HG03095 (cell line): ENCODE results near the gene ICAM4.
A peak's percentile ranks its signal among the peaks of the same experiment; 100 is the strongest.

ENCODE experiments used
- ATAC-seq: cut with Tn5 transposase; IDR thresholded peaks from one replicate; pipeline ENCODE4 v1.9.1; 2021; ENCODE audit warnings: moderate library complexity; ENCODE audit not compliant: unreplicated experiment

Gene ICAM4

DNA sequence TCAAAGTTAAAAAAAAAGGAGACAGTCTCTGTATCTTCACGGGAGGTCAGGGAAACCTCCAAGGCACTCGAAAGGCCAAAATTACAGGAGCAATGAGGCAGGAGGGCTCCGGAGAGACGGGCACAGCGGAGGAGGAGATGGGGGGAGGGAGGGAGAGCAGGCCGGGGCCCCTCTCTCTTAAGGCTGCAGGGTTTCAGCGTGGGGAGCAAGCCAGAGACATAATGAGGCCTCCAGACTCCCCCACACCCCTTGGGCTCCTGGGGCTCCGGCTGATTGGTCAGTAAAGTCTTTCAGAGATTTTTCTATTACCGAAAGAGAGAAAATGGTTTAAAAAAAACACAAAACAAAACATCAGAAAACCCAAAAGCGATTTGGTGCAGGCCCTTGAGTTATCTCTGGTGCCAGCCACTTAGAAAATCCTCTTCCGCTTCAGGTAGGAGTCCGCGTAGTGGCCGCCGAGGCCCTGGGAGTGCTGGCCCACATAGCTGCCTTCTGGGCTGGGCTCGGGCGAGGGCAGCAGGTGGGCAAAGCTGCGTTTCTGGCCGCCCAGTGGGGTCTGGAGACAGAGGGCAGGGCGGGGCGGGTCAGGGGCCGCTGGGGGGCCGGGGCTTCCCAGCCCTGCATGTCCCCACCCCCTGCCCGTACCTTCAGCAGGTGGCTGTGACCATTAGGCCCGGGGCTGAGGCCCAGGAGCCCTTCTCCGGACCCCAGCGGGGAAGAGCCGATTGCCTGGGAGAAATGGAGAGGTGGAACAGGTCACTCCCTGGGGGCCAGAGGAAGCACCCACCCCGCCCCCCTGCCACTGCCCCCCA lies 30.5 kb downstream of the ICAM4 start:
- ATAC-seq, result no peak

DNA sequence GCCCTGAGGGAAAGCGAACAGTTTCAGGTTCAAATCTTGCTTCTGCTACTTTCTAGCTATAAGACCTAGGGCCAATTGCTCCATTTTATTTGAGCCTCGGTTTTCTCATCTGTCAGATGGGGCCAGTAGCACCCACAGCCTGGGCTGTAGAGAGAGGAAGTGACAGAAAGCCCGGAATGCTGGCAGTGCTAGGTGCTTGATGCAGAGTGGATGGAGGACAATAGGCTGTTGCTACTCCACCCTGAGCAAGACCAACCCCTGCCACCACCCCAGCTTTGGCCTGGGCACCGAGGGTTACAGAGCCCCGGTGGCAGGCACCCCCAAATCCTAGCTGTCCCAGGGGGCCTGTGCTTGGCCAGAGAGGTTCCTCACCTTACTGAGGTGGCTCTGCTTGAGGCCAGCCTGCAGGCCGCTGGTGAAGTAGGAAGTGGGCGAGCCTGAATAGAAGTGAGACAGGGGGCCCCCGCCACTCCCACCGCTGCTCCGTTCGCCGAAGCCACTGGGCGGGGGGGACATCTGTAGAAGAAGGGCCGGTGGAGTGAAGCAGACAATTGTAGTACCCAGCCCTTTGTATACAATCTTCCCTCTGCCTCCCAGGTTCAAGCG lies 31.2 kb downstream of the ICAM4 start:
- no peak for ATAC-seq

DNA sequence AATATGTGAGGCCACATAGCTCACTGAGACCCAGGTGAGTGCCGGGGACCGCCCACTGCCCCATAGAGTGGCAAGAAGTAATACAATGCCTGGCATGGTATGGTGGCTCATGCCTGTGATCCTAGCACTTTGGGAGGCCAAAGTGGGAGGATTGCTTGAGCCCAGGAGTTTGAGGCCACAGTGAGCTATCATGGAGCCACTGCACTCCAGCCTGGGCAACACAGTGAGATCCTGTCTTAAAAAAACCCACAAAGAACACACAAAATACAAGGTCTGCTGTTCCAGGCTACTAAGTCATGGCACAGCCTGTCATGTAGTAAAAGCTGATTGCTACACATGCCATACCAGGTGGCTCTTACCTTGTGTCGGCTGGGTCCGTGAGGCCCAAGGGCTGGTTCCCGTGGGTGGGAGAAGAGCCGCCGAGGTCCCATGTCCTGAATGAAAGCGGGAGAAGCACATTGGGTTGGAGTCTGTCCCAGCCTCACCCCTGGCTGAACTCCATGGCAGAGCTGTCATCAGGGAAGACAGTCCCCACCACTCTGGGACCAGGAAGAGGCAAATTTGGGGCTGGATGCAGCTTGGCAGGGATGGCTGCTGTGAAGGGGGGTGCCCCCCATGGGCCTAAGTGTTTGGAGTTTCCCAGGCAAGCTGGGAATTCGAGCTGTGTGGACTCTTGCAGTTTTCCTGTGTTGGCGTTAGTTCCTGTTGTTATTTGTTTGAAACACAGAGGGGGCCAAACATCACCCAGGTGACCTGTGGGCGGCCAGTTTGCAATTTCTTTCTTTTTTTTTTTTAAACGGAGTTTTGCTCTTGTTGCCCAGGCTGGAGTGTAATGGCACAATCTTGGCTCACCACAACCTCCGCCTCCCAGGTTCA lies 32.3 kb downstream of the ICAM4 start:
- ATAC-seq, result no peak

DNA sequence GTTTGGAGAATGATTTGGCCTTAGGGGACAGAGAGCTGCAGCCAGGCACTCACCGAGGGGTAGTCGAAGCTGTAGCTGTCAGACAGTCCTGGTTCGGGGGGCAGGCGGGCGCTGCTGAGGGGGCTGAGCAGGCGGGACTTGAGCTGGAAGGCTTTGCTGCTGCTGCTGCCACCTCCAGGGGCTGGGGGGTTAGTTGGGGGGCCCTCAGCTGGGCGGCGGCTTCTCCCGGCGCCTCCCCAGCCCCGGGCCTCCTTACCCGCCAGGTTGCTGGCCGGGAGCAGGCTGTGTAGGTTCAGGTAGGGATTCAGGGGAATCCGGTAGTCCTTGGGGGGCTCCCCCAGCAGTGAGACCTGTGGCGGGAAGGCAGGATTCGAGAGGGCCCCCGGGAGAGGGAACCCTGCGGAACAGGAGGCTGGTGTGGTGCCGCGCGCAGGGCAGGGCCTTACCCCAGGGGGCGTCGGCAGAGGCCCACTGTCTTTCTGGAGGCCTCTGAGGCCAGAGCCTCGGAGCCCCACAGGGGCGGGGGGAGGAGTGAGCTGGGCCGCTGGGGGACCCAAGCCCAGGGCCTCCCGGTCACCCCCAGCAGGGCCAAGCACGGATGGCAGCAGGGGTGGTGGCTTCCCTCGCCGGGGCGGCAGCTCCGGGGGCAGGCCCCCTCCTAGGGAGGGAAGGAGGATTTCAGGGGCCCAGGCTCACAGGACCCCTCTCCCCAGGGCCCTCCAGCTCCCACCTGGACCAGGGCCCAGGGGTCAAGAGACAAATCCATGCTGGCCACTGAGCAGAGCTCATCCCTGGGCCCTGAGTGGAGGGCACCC lies 34.1 kb downstream of the ICAM4 start:
- ATAC-seq, result no peak

DNA sequence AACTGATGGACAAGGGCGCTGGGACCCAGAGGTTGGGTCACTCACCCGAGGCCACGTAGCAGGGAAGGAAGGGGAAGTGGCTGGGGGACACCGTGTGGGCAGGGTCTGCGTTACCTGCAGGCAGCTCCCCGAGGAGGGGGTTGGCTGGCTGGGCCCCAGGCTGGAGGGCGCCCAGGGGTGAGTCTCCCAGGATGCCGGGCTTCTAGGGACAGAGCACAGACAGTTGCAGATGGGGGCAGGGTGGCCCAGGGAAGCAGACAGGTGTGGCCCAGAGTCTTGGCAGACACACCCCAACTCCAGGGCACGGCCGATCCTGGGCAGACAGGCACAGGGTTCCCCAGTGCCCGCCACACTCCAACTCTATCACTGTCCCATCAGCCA lies 34.7 kb downstream of the ICAM4 start:
- ATAC-seq, result no peak

DNA sequence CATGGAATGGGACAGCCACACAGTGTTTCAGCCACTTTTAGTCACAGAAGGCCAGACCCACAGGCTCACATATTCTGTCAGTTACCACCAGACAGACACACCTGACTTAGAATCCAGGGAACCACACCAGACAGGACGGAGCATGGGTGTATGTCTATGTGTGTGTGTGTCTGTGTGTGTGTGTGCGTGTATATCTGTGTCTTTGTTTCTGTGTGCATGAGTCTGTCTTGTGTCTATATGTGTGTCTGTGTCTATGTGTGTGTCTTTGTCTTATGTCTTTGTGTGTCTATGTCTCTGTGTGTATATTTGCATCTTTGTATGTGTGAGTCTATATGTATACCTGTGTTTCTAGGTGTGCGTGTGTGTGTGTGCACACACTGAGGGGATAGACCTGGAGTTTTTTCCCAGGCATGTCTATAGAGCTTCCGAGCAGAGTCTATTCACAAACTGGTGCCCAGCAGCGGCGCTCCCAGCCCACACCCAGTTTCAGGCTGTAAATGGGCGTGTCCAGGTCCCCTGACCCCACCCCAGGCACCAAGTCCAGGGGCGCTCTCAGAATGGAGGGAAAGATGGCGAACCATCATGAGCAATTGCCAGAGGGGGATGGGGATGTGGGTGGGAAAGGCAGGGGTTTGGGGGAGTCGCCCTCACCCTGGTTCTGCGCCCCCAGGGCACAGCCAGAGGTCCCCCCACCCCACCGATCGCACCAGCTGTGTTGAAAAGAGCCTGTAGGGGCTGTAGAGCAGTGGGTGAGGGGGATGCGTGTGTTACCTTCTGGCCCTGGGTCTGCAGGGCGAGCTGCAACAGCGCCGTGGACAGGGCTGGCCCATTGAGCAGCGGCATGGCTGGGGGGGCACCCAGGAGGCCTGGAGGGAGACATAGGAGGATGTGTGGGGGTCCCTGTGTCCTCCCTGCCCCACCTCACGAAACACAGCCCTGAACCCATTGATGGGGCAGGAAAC lies 35.4 kb downstream of the ICAM4 start:
- ATAC-seq, result no peak

DNA sequence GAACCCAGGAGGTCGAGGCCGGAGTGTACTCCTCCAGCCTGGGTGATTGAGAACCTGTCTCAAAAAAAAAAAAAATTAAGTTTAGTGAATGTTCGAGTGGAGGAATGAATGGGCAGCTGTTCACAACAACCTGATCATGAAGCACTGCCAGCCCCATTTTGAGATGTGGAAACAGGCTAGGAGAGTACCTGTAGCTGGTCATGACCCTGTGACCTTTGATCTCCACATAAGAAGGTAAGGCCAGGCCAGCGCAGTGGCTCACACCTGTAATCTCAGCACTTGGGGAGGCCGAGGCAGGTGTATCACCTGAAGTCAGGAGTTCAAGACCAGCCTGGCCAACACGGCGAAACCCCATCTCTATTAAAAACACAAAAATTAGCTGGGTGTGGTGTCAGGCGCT lies 39.0 kb downstream of the ICAM4 start:
- ATAC-seq, result no peak

DNA sequence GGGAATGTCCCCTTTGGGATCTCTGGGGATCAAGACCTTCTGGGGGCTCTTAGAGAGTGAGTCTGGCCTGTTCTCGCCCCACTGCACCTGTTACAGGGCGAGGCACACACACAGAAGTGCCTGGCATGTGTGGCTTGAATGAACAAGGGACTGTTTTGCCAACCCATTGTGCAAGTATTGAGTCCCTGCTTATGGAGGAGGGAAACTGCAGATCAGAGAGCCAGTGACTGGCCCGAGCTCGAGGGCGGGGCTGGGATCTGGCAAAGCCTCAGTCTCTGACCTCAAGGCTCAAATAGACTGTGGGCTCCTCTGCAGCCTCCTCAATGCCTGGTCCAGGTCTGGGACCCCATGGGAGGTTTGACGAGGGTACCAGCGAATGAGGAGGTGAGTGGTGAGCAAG lies 41.0 kb downstream of the ICAM4 start:
- no peak for ATAC-seq

DNA sequence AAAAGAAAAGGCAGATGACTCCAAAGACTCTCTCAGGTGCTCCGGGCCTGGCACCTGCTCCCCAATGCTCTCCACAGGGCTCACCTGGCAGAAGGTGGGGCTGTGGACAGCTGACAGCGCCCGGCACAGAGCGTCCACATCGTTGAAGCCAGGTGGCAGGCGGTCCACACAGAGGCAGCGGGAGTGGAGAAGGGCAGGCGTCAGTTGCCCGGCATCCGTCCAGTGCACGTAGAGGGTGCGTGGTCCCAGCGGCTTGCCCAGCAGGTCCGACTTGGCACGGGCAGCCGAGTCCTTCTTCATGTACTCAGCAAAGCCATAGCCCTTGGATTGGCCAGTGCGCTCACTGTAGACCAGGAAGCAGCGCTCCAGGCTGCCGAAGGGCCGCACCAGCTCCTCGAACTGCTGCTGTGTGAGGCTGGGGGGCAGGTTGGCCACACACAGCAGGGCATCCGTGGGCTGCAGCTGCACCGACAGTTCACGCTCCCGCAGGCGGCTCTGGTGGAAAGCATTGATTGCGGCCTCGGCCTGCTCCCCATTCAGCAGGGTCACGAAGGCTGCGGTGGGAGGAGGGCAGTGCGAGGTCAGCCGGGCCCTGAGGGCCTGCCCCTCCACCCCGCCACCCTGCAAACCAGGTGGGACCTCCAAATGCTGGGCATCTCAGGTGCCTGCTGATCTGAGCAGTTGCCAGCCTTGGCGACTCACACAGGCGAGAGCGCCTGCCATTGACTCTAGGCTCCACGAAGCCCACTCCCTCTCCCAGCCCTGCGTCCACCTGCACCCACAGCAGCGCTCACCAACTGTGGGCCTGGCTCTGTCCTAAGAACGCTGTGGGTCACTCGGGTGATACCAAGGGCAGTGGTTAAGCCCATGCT lies 42.0 kb downstream of the ICAM4 start:
- ATAC-seq, result no peak

DNA sequence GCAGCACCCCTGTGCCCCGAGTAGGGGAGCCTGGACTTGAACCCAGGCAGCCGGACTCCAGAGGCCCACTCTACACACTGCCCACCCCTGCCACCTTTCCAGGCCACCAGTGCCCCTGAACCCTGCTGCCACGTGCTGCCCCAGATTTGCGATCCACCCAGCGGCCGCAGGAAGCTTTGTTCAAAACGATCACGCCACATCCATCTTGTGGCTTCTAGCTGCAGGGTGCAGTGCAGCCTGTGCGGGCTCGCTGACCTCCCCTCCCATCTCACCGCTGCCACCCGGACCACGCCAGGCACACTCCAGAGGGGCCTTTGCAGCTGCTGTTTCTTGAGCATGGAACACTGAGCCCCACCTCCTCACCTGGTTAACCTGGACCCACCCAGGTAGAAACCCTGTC lies 42.8 kb downstream of the ICAM4 start:
- ATAC-seq, result no peak

DNA sequence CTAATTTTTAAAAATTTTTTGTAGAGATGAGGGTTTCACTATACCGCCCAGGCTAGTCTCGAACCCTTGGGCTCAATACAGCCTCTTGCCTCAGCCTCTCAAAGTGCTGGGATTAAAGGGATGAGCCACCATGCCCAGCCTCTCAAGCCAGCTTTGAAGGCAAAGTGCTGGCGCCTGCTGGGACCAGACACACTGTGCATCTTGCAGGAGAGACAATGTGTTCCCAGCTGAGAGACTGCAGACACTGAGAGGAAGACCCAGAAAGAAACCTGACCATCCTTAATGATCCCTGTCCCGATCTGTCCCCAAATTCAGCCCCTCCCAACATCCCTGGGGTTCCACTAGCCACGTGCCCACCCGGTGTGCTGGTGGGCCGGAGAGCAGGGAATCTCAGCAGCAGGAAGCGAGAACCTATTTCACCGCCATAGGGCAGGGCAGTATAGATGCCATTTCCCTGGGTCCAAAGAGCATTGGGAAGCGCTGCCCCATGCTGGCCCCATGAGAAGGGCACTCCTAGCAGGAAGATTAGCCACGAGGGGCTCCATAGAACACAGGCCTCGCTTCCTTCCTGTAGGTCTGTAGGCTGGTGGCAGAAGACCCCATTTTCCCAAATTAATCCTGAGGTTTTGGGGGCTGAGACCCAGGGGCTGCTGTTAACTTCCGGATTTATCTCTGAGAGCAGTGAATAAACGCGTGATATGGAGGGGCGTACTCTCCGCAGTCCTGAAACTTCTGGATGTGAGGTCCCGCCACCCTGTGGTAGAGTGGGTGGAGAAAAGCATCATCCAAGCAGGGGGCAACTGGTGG lies 45.6 kb downstream of the ICAM4 start:
- no peak for ATAC-seq

DNA sequence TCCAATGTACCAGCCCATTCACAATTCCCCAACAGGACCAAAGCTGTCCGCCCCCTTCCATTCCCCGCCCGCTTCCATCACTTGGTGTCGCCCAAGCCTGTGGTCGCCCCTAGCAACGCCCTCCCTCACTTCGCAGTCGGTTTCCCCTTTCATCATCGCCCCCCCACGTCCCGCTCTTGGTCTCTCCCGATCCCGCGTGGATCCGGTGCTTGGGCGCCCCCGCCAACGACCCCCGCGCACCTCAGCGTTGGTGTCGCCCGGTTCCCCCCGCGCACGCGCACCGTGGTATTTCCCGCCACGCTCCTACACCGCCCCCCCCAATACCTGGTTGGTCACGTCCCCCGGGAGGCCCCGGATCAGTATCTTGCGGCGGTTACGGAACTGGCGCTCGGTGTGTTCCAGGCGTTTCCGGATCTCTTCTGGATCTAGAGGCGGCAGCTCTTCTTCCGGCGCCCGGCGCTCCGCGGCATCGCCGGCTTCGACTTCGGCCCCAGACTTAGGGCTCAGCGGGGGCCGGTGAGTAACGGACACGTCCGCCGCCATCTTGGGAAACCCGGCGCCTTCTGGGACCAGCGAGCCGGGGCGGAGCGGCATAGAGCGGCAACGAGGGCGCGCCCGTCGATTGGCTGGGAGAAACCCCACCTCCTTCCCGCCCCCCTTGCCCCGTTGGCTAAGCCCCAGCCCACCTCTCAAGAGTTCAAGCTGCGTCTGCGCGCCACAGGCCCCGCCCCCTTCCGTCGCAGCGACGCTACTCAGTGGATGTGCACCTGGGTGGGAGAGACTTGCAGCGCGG lies 46.4 kb downstream of the ICAM4 start, which contains the start of gene RAVER1:
Gene RAVER1 (minus strand): TSS at position 565 of the 793 bp plus-strand sequence. CDS start 22 bp downstream, at position 543.
- peak; percentile 71 for ATAC-seq

DNA sequence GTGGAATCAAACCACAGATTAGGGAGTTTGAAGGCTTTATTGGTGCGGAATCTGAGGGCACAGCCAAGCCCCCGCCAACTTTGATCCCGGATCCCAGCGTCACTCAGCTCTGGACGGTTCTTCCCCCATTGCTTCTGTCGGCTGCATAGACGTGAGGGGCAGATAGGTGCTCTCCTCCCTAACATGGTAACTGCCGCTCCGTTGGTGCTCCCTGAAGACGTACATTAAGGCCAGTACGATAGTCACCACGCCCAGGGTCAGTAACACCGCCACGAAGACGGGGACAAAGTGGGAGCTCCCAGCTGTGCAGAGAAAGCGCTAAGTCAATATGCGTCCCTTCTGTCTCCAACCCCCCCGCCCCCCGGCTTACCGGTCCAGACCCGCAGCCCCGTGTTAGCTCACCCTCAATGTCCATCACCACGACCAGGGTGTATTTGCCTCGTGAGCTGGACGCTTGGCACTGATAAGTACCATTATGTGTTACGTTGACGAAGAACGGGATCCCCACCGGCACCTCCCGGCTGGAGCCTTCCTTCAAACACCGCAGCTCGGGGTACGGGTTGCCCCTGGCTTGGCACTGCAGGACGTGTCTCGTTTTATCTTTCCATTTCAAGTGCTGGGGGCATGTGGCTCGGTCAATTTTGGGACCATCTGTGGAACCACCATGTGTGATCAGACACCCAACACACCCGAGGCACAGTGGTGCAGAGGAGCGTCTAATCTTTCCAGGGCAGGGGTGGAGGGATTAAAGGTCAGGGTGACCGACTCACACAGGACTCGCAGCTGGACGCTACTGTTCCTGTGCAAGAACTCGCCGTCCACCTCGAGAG lies 47.2 kb downstream of the ICAM4 start:
- no peak for ATAC-seq

DNA sequence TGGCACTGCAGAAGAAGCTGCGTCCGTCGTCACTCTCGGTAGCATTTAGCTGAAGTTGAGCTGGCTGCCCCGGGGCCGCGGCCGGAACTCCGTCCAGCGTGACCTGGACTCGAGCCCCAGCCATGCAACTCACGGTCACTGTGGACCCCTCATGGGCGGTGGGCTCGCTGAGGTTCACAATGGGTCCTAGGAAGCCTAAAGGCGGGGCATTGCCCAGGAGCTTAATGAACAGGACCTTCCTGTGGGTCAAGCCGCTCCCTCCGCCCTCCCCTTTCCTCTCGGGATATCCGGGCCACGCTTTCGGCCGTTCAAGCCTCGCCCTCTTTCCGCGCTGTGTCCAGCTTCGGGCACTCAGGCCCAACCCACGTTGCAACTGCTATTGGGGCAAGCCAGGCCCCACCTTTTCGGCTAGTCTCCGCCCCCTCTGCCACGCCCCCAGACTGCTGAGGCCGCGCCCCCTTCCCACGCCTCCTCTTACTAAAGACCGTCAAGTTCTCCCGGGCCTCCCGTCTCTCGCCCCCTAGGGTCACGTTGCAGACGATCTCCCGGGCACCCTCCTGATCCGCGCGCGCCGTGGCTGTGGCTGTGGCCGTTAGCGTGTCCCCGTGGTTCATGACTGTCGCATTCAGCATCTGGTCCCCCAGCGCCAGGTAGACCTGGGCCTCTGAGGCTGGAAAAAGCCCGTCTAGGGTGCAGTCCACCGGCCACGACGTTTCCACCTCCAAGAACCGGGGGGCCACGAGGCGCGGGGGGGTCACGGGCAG lies 48.0 kb downstream of the ICAM4 start:
- ATAC-seq, result no peak

DNA sequence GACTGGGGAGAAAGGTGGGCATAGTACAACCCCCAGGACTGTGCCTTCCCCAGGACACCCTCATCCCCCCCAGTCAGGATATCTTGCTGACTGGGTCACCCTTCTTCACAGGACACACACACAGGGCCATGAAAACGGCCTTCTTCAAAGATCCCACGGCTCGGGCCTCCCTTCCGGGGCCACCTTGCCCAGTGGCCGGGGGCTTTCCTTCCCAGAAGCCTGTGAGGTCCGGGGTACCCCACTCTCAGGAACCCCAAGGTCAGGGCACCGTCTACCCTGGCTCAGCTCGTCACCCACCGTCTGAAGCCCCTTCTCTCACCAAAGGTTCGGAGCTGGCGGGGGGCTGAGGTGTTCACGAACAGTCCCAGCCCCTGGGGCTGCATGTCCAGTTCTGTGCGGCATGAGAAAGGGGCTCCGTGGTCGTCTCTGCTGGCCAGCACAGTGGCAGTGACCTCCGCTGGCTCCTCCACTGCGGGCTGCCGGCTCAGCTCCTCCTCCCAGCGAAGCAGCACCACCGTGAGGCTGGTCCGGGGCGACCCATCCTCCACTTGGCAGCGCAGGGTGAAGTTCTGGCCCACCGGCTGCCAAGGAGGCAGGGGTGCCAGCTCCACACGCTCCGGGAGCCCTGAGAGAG lies 48.7 kb downstream of the ICAM4 start:
- ATAC-seq, result no peak
